Keratinocyte (primary cell): ENCODE data around the gene NCF2.

ENCODE experiments used
- EZH2 ChIP-seq: IDR thresholded peaks from one replicate; pipeline ENCODE4 v1.6.1; 2012; ENCODE audit warnings: inconsistent platforms, mild to moderate bottlenecking, low read length, moderate library complexity
- TF ChIP-seq, protein P1 (sequence below), 3 experiments: IDR thresholded peaks in 1 of 3; conservative IDR thresholded peaks in 1 of 3; optimal IDR thresholded peaks in 1 of 3; 2 replicates in 2 of 3; 3 replicates in 1 of 3; pipeline versions ENCODE3 to v1.5.1; 2011; ENCODE audit warnings: low read length in 3 of 3, mild to moderate bottlenecking in 3 of 3, moderate library complexity in 2 of 3, control low read depth in 1 of 3, inconsistent platforms in 1 of 3; ENCODE audit not compliant: insufficient read depth in 2 of 3; ENCODE audit errors: extremely low read depth in 1 of 3

DNA sequence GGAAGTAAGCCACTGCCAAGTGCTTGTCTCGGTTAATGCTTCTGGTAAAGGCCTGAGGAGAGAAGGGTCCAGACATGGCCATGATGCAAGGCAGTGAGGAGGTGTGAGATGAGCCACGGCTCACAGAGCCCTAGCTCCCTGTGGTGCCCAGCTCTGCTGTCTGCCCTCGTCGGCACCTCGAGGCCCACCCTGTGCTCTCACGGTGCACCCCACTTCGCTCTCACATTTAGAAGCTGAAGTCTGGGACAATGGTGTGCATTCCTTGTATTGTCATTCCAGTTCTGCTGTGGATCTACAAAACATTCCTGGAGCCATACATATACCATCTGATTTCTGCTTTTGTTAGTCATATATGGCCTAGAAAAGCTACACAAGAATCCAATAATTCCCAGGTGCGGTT lies 3.3 kb downstream of the NCF2 start:
- TF ChIP-seq, protein P1, sequence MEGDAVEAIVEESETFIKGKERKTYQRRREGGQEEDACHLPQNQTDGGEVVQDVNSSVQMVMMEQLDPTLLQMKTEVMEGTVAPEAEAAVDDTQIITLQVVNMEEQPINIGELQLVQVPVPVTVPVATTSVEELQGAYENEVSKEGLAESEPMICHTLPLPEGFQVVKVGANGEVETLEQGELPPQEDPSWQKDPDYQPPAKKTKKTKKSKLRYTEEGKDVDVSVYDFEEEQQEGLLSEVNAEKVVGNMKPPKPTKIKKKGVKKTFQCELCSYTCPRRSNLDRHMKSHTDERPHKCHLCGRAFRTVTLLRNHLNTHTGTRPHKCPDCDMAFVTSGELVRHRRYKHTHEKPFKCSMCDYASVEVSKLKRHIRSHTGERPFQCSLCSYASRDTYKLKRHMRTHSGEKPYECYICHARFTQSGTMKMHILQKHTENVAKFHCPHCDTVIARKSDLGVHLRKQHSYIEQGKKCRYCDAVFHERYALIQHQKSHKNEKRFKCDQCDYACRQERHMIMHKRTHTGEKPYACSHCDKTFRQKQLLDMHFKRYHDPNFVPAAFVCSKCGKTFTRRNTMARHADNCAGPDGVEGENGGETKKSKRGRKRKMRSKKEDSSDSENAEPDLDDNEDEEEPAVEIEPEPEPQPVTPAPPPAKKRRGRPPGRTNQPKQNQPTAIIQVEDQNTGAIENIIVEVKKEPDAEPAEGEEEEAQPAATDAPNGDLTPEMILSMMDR (optimal IDR thresholded peaks at IDR 0.05 in 1 of 3, IDR thresholded peaks at IDR 0.05 in 1 of 3, conservative IDR thresholded peaks at IDR 0.05 in 1 of 3; ENCODE audit: extremely low read depth in 1 of 3, insufficient read depth in 2 of 3, low read length in 3 of 3), result no peak
- TF ChIP-seq EZH2, result no peak
